Duodenal mucosa (tissue), 2 donors: ENCODE measurements around the gene CLEC18C.
"Not testable (repeated sequence)": the region's sequence is repeated elsewhere in the genome, so short reads cannot be mapped to it uniquely, and the experiment has no call there.

Experiments used
- H3K27ac ChIP-seq: one replicate; pipeline ENCODE4 v1.7.0; 2013; ENCODE audit warnings: low read depth, low read length
- H3K27me3 ChIP-seq, 2 donors: one replicate each; pipeline ENCODE4 v1.7.0; 2013; ENCODE audit warnings: low read length in 2 of 2, control low read depth in 1 of 2; ENCODE audit not compliant: insufficient read depth in 2 of 2, control insufficient read depth in 1 of 2
- H3K36me3 ChIP-seq, 2 donors: one replicate each; pipeline ENCODE4 v1.7.0; 2013; ENCODE audit warnings: low read length in 2 of 2, control low read depth in 1 of 2; ENCODE audit not compliant: insufficient read depth in 2 of 2, control insufficient read depth in 1 of 2
- H3K4me1 ChIP-seq, 2 donors: one replicate each; pipeline ENCODE4 v1.7.0; 2013; ENCODE audit warnings: low read length in 2 of 2, control low read depth in 1 of 2; ENCODE audit not compliant: insufficient read depth in 2 of 2, control insufficient read depth in 1 of 2
- H3K4me3 ChIP-seq, 2 donors: one replicate each; pipeline ENCODE4 v1.7.0; 2013; ENCODE audit warnings: low read length in 2 of 2, low read depth in 1 of 2
- H3K9ac ChIP-seq, 2 donors: one replicate each; pipeline ENCODE4 v1.7.0; 2013; ENCODE audit warnings: low read length in 2 of 2, low read depth in 1 of 2
- H3K9me3 ChIP-seq, 2 donors: one replicate each; pipeline ENCODE4 v1.7.0; 2013; ENCODE audit warnings: low read length in 2 of 2, control low read depth in 1 of 2; ENCODE audit not compliant: control insufficient read depth in 1 of 2

The CLEC18C gene

GRCh38 chr16:70204668-70205405 is 31.2 kb downstream of the CLEC18C start:
- H3K9me3 ChIP-seq, H3K36me3 ChIP-seq, H3K27ac ChIP-seq, H3K4me1 ChIP-seq, H3K4me3 ChIP-seq, H3K27me3 ChIP-seq, H3K9ac ChIP-seq: not testable (repeated sequence)

- not testable (repeated sequence) for H3K27me3 ChIP-seq, H3K36me3 ChIP-seq, H3K4me3 ChIP-seq, H3K4me1 ChIP-seq, H3K9ac ChIP-seq, H3K9me3 ChIP-seq, H3K27ac ChIP-seq
These were observed 32.8 kb downstream of the CLEC18C start for GRCh38 chr16:70206382-70206781.

- H3K4me1 ChIP-seq, H3K9me3 ChIP-seq, H3K9ac ChIP-seq, H3K36me3 ChIP-seq, H3K27me3 ChIP-seq, H3K4me3 ChIP-seq, H3K27ac ChIP-seq: not testable (repeated sequence)
These were observed 45.0 kb downstream of the CLEC18C start for GRCh38 chr16:70218586-70218985.

DNA sequence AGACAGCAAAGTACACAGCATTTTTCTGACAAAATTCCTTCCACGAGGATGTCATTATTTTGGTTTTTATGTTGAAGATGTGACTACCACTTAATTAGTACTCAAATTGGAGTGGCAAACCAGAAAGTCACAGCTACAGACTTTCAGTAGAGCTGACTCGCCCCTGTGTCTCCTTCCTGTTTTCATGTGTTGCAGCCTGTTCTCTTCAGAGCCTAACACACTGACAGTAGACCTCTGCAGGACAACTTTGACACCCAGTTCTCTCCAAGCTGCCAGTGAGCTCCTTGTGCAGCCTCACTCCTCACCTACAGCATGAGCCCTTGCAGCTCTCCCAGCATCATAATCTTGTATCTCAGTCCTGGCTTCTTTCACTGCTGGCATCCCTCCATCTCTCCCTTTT is 49.0 kb downstream of the CLEC18C start:
- not testable (repeated sequence) for H3K4me1 ChIP-seq, H3K9me3 ChIP-seq, H3K27ac ChIP-seq, H3K4me3 ChIP-seq, H3K9ac ChIP-seq, H3K27me3 ChIP-seq, H3K36me3 ChIP-seq

DNA sequence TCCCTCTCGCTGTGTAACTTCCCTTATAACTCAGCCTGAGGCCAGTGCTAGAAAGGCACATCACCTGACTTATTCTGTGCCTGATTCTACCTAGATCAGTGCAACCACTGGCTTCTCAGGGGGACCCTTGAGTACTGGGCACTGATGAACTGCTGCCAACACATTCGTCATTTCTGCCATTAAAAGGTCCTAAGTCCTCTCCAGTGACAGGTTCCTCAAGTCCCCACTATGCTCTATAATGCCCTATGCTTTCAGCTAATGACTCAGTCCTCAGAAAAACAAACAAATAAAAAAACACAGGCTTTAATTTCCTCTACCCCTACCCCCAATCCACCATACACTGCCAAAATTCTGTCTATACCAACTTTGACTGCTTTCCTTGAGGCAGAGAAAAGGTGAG is 49.6 kb downstream of the CLEC18C start:
- not testable (repeated sequence) for H3K9ac ChIP-seq, H3K27me3 ChIP-seq, H3K4me1 ChIP-seq, H3K27ac ChIP-seq, H3K9me3 ChIP-seq, H3K36me3 ChIP-seq, H3K4me3 ChIP-seq

- not testable (repeated sequence) for H3K4me3 ChIP-seq, H3K27ac ChIP-seq, H3K4me1 ChIP-seq, H3K9ac ChIP-seq, H3K36me3 ChIP-seq, H3K9me3 ChIP-seq, H3K27me3 ChIP-seq
These were observed 50.5 kb downstream of the CLEC18C start for GRCh38 chr16:70223971-70224513.

DNA sequence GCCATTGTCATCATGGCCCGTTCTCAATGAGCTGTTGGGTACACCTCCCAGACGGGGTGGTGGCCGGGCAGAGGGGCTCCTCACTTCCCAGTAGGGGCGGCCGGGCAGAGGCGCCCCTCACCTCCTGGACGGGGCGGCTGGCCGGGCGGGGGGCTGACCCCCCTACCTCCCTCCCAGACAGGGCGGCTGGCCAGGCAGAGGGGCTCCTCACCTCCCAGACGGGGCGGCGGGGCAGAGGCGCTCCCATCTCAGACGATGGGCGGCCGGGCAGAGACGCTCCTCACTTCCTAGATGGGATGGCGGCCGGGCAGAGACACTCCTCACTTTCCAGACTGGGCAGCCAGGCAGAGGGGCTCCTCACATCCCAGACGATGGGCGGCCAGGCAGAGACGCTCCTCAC is 51.1 kb downstream of the CLEC18C start:
- not testable (repeated sequence) for H3K9ac ChIP-seq, H3K27ac ChIP-seq, H3K4me3 ChIP-seq, H3K9me3 ChIP-seq, H3K36me3 ChIP-seq, H3K27me3 ChIP-seq, H3K4me1 ChIP-seq

GRCh38 chr16:70225430-70225829 is 51.8 kb downstream of the CLEC18C start:
- H3K9ac ChIP-seq, H3K27ac ChIP-seq, H3K4me1 ChIP-seq, H3K27me3 ChIP-seq, H3K4me3 ChIP-seq, H3K36me3 ChIP-seq, H3K9me3 ChIP-seq: not testable (repeated sequence)

DNA sequence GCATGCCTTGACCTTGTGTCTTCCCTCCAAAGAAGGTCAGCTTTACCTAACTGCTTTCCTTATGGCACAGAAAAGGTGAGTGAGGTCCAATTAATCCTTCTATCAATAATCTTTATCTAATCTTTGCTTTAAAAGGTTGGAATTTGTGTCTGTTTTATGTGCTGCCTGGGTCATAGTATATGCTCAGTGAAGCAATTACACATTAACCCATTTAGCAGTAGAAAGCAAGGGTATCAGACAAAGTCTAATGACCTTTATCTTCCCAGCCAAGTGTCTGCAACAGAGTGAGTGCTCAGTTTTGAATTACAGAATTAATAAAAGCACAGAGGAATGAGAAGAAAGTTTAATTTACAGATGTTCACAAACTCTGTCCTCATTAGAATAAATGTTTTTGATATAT is 52.4 kb downstream of the CLEC18C start:
- H3K4me1 ChIP-seq, H3K9ac ChIP-seq, H3K9me3 ChIP-seq, H3K36me3 ChIP-seq, H3K27me3 ChIP-seq, H3K4me3 ChIP-seq, H3K27ac ChIP-seq: not testable (repeated sequence)

DNA sequence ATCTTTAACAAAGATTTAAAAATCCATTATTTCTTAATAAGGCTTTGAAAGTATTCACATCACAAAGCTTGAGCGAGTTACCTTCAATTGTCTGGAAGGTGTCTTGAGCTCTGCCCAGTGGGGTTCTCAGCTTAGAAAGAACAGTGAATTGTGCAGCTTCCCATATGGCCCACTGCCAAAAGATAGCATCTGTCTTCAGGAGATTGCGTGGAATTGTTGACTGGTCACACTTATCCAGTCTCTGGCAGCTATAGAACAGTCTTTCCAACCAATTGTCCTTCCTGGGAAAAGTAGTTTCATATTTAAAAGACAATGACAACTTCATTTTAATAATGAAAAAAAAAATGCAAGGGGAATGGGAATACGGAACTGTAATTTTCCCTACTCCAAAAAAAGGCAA is 58.2 kb downstream of the CLEC18C start:
- H3K4me1 ChIP-seq, H3K9me3 ChIP-seq, H3K9ac ChIP-seq, H3K36me3 ChIP-seq, H3K27me3 ChIP-seq, H3K27ac ChIP-seq, H3K4me3 ChIP-seq: not testable (repeated sequence)
